ENCODE data around the gene CDK7. TPM values are rescaled to one million over a fixed set of nuclear protein-coding genes. Genes with fewer than 3 reads are reported as not detected.
"Not testable (repeated sequence)": the region's sequence is repeated elsewhere in the genome, so short reads cannot be mapped to it uniquely, and the experiment has no call there.

CDK7 gene
- total RNA-seq, 1 experiment from 2014 or later, result 31.8 TPM

DNA sequence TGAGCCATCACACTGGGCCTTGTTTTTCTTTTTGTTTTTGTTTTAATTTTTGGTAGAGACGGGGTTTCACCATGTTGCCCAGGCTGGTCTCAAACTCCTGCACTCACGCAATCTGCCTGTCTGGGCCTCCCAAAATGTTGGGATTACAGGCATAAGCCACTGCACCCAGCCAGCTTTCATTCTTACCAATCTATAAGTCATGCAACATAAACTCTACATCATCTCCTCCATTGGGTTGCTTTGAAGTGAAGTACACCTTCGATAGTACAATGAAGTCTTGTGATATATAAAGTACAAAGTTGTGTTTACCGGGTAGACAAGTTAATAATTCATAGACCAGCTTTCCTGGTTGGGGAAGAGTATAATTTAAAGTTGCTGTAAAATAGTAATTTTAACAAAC is 8.8 kb upstream of the CDK7 start:
- intact Hi-C loops (cut with micrococcal nuclease; ENCODE audit: unreplicated experiment), result no loop called here
- Mint-ChIP-seq H3K27me3 (ENCODE audit: unreplicated experiment) (no peaks in the 10 kb centered on the region), H3K27ac (ENCODE audit: unreplicated experiment) (peak overlapping the region; percentile 40), H3K9me3 (ENCODE audit: low read depth, unreplicated experiment) (no peaks in the 10 kb centered on the region), H3K4me1 (ENCODE audit: low read depth, unreplicated experiment) (no peaks in the 10 kb centered on the region), H3K36me3 (ENCODE audit: insufficient read depth, unreplicated experiment) (peaks cover 19% of the 10 kb centered on the region), H3K4me3 (ENCODE audit: low read depth, unreplicated experiment) (no peak overlapping the region)
- TF ChIP-seq, protein P1, sequence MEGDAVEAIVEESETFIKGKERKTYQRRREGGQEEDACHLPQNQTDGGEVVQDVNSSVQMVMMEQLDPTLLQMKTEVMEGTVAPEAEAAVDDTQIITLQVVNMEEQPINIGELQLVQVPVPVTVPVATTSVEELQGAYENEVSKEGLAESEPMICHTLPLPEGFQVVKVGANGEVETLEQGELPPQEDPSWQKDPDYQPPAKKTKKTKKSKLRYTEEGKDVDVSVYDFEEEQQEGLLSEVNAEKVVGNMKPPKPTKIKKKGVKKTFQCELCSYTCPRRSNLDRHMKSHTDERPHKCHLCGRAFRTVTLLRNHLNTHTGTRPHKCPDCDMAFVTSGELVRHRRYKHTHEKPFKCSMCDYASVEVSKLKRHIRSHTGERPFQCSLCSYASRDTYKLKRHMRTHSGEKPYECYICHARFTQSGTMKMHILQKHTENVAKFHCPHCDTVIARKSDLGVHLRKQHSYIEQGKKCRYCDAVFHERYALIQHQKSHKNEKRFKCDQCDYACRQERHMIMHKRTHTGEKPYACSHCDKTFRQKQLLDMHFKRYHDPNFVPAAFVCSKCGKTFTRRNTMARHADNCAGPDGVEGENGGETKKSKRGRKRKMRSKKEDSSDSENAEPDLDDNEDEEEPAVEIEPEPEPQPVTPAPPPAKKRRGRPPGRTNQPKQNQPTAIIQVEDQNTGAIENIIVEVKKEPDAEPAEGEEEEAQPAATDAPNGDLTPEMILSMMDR (IDR thresholded peaks at IDR 0.05; ENCODE audit: unreplicated experiment), result no peak
- no peak for DNase-seq
- no TSS peak for BruUV-seq (replicated peaks)
- CTCF ChIA-PET, result interaction anchor here (0.5 kb wide), 1 partner anchor 11 kb away, joined by 4 read pairs; no protein-coding TSS in a partner anchor

DNA sequence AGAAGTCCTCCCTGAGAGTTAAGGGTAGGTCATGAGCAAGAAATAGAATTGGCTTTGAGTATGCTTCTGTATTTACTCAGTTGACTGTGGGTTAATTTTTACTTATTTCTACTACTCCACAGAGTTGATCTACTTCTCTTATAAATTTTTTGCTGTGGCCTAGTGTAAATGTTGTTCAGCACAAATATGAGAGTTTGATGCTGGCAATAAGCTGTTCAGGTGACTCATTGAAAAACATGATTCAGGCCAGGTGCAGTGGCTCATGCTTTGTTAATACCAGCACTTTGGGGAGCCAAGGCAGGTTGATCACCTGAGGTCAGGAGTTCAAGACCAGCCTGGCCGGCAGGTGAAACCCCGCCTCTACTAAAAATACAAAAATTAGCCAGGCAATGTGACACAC is 4.5 kb upstream of the CDK7 start:
- DNase-seq, result peak; percentile 20
- CTCF ChIA-PET, result interaction anchor here (0.6 kb wide), 1 partner anchor 164 kb away, joined by 4 read pairs; no protein-coding TSS in a partner anchor
- Mint-ChIP-seq H3K4me1 (ENCODE audit: low read depth, unreplicated experiment) (peaks cover 8% of the 10 kb centered on the region), H3K36me3 (ENCODE audit: insufficient read depth, unreplicated experiment) (peaks cover 20% of the 10 kb centered on the region), H3K9me3 (ENCODE audit: low read depth, unreplicated experiment) (no peaks in the 10 kb centered on the region), H3K27ac (ENCODE audit: unreplicated experiment) (no peak overlapping the region), H3K4me3 (ENCODE audit: low read depth, unreplicated experiment) (no peak overlapping the region), H3K27me3 (ENCODE audit: unreplicated experiment) (no peaks in the 10 kb centered on the region)
- intact Hi-C loops (cut with micrococcal nuclease; ENCODE audit: unreplicated experiment), result loop anchor here (10.0 kb wide), 1 partner anchor 45 kb away; the partner anchor contains the start of gene CENPH
- TF ChIP-seq, protein P1 (IDR thresholded peaks at IDR 0.05; ENCODE audit: unreplicated experiment), result no peak
- BruUV-seq (replicated peaks), result no TSS peak

DNA sequence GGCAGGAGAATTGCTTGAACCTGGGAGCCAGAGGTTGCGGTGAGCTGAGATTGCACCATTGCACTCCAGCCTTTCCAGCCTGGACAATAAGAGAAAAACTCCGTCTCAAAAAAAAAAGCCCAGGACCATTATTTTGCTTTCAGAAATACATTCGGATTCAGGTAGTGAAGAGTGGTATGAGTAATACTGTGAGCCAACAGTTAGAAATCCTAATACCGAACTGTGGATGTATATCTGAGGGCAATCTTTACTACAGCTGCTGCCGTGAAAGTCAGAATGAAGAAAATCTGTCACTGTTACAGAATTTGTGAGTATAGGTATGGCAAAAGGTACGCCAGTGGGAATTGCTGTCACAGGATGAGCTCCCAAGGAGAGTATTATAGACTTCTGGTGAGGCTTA is 3.4 kb upstream of the CDK7 start:
- H3K27me3 Mint-ChIP-seq (ENCODE audit: unreplicated experiment), result no peaks in the 10 kb centered on the region
- no TSS peak for BruUV-seq (replicated peaks)
- DNase-seq, result no peak
- H3K9me3 Mint-ChIP-seq (ENCODE audit: low read depth, unreplicated experiment), result no peaks in the 10 kb centered on the region
- intact Hi-C loops (cut with micrococcal nuclease; ENCODE audit: unreplicated experiment), result loop anchor here (10.0 kb wide), 1 partner anchor 46 kb away; the partner anchor contains the start of gene CENPH
- no peak overlapping the region for H3K4me3 Mint-ChIP-seq (ENCODE audit: low read depth, unreplicated experiment)
- CTCF ChIA-PET, result no interaction called here
- H3K4me1 Mint-ChIP-seq (ENCODE audit: low read depth, unreplicated experiment), result peaks cover 8% of the 10 kb centered on the region
- H3K27ac Mint-ChIP-seq (ENCODE audit: unreplicated experiment), result no peak overlapping the region
- H3K36me3 Mint-ChIP-seq (ENCODE audit: insufficient read depth, unreplicated experiment), result peaks cover 31% of the 10 kb centered on the region
- TF ChIP-seq, protein P1 (IDR thresholded peaks at IDR 0.05; ENCODE audit: unreplicated experiment), result no peak

DNA sequence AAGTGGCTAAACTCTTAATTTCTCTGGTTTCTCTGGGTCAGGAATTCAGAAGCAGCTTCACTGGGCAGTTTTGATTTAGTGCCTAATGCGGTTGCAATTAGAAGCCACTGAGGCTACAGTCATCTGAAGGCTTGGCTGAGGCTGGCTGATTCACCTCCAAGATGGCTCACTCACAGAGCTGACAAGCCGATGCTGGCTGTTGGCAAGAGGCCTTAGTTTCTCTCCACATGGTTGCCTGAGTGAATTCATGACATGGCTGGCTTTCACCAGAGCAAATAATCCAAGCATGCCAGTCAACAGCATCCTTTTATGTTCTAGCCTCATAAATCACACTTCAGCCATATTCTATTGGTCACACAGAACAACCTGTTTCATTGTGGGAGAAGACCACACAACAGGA is 2.8 kb upstream of the CDK7 start:
- H3K4me3 Mint-ChIP-seq (ENCODE audit: low read depth, unreplicated experiment), result no peak overlapping the region
- BruUV-seq (replicated peaks), result no TSS peak
- peaks cover 12% of the 10 kb centered on the region for H3K4me1 Mint-ChIP-seq (ENCODE audit: low read depth, unreplicated experiment)
- CTCF ChIA-PET, result no interaction called here
- no peaks in the 10 kb centered on the region for H3K27me3 Mint-ChIP-seq (ENCODE audit: unreplicated experiment)
- TF ChIP-seq, protein P1 (IDR thresholded peaks at IDR 0.05; ENCODE audit: unreplicated experiment), result no peak
- H3K27ac Mint-ChIP-seq (ENCODE audit: unreplicated experiment), result no peak overlapping the region
- no peaks in the 10 kb centered on the region for H3K9me3 Mint-ChIP-seq (ENCODE audit: low read depth, unreplicated experiment)
- peaks cover 35% of the 10 kb centered on the region for H3K36me3 Mint-ChIP-seq (ENCODE audit: insufficient read depth, unreplicated experiment)
- no peak for DNase-seq
- intact Hi-C loops (cut with micrococcal nuclease; ENCODE audit: unreplicated experiment), result loop anchor here (10.0 kb wide), 1 partner anchor 47 kb away; the partner anchor contains the start of gene CENPH

DNA sequence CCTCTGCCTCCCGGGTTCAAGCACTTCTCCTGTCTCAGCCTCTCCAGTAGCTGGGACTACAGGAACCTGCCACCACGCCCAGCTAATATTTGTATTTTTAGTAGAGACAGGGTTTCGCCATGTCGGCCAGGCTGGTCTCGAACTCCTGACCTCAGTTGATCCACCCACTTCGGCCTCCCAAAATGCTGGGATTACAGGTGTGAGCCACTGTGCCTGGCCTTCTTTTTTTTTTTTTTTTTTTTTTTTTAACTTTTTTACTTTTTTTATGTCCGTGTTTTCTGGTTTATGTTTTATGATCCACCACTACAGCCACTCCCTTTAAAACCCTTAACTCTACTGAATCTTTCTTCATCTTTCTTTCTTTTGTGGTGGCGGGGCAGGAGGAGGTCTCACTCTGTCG is 2.0 kb downstream of the CDK7 start:
- not testable (repeated sequence) for DNase-seq; H3K27me3 Mint-ChIP-seq (ENCODE audit: unreplicated experiment); H3K9me3 Mint-ChIP-seq (ENCODE audit: low read depth, unreplicated experiment); BruUV-seq (replicated peaks)
- Mint-ChIP-seq H3K4me1 (ENCODE audit: low read depth, unreplicated experiment) (peaks cover 38% of the 10 kb centered on the region), H3K27ac (ENCODE audit: unreplicated experiment) (peak overlapping the region; percentile 21), H3K4me3 (ENCODE audit: low read depth, unreplicated experiment) (peak overlapping the region; percentile 88), H3K36me3 (ENCODE audit: insufficient read depth, unreplicated experiment) (peaks cover 45% of the 10 kb centered on the region)
- CTCF ChIA-PET, result interaction anchor here (0.7 kb wide), 1 partner anchor 19 kb away, joined by 3 read pairs; a partner anchor contains a TSS
- intact Hi-C loops (cut with micrococcal nuclease; ENCODE audit: unreplicated experiment), result loop anchor here (10.0 kb wide), 1 partner anchor 52 kb away; the partner anchor contains the start of gene CENPH

Measured in Calu3 (cell line).